Fibroblast of skin of left quadriceps (primary cell): Measurements from ENCODE around the gene RHO.
"Not testable (repeated sequence)": the region's sequence is repeated elsewhere in the genome, so short reads cannot be mapped to it uniquely, and the experiment has no call there.

Source experiments
- DNase-seq, 2 experiments: peaks; one replicate each; pipeline ENCODE4 v3.0.0-alpha.2; 2013; ENCODE audit warnings: low read depth in 2 of 2

The RHO gene

DNA sequence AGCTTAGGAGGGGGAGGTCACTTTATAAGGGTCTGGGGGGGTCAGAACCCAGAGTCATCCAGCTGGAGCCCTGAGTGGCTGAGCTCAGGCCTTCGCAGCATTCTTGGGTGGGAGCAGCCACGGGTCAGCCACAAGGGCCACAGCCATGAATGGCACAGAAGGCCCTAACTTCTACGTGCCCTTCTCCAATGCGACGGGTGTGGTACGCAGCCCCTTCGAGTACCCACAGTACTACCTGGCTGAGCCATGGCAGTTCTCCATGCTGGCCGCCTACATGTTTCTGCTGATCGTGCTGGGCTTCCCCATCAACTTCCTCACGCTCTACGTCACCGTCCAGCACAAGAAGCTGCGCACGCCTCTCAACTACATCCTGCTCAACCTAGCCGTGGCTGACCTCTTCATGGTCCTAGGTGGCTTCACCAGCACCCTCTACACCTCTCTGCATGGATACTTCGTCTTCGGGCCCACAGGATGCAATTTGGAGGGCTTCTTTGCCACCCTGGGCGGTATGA lies at the start of gene RHO:
RHO (plus strand) TSS at position 51 of the 512 bp plus-strand sequence; CDS start at position 146, 95 bp downstream.
- no peak for DNase-seq

DNA sequence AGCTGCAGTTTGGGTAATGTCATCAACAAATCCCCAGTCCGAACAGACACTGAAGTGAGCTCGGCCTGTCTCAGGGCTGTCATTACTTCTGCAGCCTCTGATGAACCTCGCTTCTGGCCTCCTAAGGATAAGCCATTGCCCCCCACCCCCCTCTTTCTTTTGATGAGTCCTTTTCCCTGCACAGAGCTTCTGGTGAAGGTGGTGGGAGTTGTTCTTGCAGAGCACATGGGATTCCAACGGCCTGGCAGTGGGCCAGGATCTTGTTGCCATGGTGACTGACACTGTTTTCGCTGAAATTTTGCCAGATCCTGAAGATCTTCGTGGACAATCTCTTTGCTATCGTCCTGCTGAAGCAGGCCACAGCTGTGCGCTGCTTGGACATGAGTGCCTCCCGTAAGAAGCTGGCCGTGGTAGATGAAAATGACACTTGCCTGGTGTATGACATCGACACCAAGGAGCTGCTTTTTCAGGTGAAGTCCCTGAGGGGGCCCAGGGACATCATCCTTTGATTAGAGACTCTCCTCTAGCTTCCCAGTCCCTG lies 47.1 kb upstream of the RHO start:
- DNase-seq, result not testable (repeated sequence)

DNA sequence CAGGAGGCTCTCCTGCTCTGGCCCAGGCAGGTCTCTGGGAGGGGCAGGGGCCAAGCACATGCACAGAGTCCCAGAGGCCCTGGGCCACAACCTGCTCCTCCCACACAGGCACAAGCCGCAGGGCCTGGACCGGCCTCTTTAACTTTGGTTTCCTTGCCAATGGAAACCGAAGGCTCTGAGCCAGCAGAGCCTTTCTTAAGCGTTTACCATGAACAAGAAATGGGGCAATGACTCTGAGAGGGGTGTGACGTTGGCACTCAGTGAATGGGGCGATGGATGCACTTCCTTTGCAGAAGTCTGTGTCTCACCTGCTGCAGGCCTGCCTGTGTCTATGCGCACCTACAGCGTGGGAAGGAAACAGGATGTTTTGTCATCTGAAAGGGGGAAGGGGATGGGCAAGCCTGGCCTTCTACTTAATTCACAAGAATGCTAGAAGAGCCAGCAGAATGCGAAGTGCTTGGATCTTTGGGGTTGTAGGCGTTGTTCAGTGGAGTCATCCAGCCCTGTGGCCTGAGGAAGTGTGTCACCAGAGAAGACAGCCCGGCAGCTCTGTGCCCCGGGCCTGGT lies 46.6 kb upstream of the RHO start:
- no peak for DNase-seq

DNA sequence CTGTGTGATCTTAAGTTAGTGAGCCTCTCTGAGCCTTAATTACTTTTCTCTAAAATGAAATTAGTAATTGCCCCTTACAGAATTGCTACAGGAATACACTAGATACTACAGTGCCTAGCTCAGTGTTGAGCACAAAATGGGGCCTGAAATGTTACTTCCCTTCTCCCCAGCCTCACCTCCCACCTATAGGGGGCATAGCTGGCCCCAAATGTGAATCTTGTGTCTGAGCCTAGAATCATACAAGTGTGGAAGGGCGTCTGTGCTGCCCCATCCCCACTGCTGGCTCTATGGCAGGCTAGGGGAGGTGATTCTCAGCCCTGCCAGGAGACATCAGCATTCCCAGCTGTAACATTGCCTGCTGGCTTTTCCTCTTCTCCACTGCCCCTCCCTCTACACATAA lies 45.7 kb upstream of the RHO start:
- no peak for DNase-seq

DNA sequence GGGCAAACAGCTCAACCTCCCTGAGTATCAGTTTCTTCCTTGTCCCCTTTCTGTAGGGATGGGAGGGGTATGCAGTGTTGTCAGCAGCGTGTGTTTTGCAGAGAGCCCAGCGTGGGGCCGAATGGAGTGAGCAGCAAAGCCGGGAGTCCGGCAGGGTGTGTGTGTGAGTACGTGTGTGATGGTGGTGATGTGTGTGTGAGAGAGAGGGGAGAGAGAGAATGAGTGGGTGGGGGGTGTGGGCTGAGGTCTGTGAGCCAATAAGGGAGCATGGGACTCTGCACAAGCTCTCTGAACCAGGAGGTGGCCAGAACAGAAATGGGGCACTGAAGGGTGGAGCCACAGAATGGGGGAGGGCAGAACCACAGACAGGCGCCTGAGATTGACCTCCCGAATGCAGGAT lies 44.6 kb upstream of the RHO start:
- DNase-seq, result no peak

DNA sequence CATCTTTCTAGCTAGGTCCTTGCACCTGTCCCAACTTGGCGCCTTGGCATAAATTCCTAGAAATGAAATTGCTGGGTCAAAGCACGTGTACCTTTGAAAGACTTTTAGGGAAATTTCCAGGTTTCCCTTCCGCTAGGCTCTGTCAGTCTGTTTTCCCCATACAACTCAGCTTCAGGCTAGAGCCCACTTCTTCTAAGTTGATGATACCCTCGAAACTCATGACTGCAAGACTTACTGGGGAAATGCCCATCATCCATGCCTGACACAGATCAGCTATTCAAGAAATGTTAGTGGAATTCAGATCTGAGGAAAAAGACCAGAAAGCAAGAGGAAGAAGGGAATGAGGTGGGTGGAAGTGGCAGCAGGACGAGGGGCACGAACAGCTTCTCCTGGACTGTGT lies 43.3 kb upstream of the RHO start:
- DNase-seq, result not testable (repeated sequence)

DNA sequence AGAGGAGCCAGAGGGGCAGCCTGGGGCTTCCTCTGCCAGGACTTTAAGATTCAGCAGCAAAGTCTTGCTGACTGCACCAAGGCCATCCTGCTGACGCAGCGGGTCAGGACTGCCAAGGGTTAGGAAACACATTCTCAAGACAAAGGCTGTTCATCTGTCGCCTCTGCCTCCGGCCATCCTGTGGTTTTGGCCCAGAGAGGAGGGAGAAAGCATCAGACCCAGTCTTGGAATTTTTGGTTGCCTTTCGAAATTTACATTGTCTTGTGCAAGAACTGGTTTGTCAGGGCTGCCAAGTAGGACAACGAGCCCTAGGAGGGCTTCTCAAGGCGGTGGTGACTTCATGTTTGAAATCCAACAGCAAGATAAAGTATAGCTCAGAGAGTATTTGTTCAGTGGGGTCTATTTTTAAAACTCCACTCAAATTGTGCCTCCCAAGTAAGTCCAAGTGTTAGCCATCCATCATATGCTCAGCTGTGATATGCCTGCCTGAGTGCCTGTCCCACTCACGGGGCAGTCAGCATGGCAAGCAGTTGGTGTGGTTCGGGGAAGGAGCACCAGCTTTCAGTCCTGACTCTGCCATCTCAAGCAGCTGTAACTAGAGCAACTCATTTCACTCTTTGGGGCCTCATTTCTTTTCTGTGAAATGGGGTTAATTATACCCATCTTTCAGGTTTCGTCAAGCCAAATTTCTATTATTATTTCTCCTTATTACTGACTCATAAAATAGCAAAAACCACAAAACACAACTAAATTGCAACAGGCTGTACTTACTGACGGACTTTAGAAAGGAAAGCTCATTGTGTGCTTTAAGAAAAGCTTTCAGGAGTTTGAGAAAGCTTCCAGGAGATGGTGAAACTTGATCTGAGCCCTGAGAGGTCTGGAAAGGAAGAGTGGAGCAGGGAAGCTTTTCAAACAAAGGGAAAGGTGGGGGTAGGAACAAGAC lies 42.4 kb upstream of the RHO start:
- peak; percentile 63 to 70 for DNase-seq

DNA sequence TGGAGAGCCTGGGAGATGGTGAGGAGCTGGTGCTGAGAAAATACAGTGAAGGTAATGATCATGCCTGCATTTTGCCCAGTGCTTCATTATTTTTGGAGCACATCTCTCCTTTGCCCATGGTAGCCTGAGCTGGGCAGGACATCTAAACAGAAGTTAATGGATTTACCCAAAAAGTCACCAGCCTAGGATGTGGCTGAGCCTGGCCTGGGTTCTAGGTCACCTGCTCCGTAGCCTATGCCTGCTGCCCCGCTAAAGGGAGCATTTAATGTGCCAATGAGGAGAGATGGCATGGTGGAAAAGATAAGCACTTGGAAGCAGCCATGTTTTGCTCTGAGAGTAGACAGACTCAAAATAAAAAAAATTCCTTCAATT lies 41.8 kb upstream of the RHO start:
- no peak for DNase-seq

DNA sequence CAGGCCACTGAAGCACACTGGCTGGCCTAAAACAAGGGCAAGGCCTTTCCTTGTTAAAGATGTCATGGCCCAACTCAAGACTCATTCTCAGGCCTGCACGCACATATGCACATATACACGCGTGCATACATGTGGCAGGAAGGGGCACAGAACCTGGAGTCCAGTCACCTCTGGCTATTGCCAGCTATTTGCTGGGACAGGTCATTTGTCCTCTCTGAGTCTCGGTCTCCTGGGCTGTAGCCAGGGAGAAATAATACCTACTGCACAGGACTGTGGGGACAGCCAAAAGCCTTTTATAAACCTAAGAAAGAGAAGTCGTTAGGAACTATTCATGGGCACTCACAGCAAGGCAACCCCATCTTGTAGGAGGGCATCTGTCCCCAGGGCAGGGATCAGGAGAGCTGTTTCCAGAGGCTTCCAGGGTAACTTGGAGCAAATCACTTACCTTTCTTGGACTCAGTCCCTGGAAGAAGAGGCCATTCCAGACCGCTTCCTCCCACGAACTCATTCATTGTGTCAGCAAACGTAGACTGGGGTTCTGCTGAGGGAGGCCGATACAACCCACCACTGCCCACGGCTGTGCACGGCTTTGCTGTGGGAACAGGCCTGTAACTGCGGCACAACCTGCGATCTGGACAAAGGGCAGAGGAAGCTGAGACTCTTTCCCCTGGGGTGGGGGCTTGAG lies 41.1 kb upstream of the RHO start:
- no peak for DNase-seq

DNA sequence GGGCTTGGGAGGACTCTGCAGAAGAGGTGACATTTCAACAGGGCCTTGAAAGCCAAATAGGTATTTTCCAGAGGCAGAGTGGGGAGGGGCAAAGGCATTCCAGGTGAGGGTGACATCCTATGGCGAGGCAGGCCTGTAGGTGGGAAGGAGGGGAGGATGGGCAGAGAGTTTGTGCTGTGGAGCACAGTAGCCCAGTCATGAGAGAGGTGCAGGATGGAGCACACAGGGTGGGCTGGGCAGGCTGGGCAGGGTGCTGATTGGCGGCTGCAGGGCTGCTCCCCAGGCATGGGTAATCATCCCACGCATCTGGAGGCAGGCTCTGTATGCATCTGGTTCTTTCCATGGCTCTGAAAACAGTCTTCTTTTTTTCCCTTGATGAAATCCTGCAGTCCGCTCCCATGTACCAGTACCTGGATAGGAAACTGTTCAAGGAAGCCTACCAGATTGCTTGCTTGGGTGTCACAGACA lies 40.5 kb upstream of the RHO start:
- not testable (repeated sequence) for DNase-seq

DNA sequence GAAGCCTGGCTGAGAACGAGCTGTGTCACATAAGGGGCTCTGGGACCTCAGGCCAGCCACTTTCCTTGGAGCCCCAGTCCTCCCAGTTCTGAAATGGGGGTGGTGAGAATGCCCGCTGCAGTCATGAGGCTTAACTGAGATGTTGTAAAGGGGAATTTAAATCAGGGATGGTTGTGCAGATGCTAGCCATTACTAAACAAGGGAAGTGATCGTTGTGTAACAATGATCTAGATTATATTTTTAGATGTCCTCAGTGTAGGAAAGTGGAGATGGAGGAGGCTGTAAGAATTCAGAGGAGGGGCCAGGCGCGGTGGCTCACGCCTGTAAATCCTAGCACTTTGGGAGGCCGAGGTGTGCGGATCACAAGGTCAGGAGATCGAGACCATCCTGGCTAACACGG lies 39.2 kb upstream of the RHO start:
- DNase-seq, result not testable (repeated sequence)

DNA sequence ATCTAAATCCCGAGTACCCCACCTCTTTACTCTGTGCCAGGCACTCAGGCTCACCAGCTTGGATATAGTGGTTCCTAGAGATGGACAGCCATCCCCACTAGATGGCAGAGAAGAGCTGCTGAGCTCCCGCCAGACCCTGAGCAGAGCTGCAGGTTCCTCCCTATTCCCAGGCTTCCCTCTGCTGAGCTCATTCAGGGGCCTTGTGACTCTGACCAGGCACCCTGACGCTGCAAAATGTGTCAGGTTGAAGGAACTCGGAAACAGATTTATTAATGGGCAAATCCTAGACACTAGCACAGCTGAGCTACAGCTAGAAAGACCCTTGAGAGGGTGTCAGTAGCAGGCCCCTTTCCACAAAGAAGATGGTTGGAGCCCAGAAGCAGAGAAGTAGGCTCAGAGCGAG lies 38.2 kb upstream of the RHO start:
- peak; percentile 55 to 62 for DNase-seq

DNA sequence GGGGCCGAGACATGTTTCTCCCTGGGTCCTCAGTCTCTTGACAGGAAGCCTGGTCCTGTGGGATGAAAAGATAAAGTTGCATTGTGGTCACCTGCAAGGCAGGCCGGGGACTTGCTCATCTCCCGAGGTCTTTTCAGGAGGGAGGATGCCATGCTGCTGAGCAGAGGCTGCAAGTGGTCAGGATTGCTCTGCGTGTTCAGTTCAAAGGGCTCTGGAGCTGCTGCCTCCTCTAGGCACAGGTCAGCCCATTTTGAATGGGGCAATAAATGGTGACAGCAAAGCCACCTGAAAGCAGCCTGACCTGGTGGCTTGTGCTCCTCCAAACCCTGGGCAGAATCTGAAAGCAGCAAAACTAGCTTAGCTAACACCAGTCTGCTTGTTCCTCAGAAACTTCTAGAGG lies 37.4 kb upstream of the RHO start:
- DNase-seq, result not testable (repeated sequence)

DNA sequence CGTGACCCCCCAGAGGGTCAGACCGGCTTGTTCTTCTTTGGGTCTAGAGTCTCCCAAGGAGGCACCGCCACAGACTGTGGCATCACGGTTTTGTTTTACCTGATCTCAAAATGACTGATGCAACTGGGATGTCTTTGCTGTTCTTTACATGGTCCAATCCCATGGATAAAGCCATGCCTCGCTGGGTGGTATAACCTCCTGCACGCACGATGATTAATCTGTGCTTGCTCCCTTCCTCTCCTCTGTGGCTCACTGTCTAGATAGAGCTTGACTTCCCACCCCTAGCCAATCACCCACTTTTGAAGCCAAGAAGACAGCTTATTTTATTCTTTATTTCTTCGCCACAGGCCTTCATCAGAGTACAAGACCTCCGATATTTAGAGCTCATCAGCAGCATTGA lies 36.6 kb upstream of the RHO start:
- no peak for DNase-seq

DNA sequence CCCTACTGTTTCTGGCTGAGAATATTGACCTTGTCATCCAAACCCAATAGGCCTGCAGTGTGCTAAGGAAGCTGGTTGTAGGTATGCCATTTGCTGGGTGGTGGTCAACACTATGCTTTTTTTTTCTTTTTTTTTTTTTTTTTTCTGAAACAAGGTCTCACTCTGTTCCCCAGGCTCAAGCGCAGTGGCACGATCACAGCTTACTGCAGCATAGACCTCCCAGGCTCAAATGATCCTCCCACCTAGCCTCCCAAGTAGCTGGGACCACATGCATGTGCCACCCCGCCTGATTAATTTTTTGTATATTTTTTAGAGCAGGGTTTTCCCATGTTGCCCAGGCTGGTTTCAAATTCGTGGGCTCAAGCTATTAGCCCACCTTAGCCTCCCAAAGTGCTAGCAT lies 35.7 kb upstream of the RHO start:
- no peak for DNase-seq

DNA sequence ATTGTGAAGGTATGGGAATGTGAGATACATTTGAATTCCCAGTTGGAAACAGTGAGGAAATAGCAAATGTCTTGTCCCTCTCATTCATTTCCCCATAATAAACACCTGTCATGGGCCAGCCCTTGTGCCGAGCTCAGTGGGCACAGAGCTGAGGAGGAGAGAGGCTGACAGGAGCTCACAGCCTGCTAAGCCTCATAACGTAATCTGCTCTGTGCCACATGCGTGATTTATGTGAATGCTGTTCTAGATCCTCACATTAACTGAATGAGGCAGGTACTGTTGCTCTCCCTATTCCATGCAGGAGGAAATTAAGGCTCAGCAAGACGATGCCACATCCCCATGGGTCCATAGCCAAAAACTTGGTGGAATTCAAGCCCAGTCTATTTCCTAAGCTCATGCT lies 35.2 kb upstream of the RHO start:
- DNase-seq, result no peak

DNA sequence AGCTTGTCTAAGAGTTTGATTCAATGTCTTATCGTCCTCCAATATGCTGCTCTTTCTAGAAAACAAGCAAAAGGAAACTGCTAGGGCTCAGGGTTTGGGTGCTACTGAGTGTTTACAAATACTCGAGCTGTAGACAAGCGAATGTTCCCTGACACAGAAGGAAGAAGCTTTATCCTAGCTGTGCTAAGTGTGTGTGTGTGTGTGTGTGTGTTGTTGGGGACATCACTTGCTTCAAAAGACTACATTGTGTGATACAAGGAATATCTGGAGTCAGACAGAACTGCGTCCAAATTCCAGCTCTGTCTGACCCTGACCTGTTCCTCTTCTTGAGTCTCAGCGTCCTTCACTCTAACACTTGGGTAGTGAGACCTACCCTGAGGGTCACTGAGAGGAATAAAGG lies 33.9 kb upstream of the RHO start:
- not testable (repeated sequence) for DNase-seq

DNA sequence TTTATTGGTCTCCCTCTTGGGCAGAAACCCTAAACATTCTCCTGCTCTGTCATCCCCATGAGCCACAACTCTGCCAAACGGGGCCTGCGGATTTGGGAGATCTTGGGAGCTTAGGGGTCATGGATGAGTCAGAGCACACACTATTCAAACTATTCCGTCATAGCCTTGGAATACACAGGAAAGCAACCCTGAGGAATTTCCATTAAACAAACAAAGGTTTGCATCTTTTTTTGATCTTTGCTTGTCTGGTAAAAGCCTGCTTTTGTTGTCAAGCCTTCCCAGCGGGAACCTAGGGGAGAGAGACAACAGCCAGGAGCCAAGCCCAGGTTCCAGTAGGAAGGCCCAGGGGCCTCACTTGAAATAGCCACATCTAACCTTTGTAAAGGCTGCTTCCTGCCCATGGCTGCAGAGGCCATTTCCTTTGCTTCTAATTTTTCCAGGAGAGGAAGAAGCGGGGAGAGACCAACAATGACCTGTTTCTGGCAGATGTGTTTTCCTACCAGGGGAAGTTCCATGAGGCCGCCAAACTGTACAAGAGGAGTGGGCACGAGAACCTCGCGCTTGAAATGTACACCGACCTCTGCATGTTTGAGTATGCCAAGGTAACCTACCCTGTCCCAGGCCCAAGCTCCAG lies 33.3 kb upstream of the RHO start:
- DNase-seq, result peak; percentile 36 to 39

DNA sequence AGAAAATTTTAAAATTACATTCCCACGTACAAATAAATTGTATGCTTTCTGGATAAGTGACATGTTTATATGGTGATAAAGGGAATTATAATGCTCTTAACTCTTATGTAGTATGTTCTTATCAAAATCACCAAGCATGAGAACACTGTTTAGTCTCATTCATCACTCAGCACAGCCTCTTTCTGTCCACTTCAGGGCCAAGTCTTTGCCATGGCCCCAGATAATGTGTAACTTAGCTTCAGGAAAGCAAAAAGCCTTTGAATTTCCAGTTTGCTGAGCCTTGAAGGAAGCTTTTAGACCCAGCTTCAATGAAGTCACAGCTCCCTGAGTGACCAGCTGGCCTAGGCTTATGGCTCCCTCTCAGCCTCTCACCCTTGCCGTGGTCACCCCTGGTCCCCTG lies 30.6 kb upstream of the RHO start:
- DNase-seq, result not testable (repeated sequence)

DNA sequence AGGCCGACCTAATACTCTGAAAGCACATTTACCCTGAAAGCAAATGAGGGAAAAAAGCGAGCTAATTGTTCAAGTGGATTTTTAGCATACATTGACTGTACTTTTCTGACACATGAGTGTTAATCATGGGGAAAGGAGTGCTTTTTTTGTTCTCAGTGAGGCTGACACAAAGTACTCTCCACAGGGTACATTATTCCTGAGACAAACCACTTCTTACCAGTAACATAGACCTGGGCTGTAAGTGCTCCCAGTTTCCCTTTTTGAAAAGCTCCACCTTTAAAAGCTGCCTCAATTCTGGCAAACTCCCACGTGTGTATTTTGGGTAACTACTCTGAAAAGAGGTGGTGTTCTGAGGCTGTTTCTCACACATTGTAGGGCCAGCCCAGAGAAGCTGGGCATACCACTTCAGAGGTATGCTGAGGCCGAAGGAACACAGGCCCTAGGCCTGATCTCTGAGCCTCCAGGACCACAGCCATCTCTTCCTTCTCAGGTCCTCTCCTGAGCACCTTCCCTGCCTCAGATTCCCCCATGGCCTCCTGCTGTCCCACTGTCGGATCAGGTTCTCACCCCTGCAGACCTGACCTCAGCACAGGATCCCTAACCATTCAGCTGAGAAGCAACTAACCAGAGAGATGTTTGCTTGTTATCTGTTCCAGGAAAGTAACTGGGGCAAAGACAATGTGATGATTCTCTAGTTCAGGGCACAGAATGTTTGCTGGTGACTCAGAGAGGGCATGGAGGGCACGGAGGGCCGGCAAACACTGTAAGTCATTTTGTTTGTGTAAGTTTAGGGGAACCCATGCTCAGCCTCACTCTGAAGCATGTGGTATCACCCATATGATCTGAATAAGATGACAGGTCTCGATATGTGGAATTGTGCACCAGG lies 29.6 kb upstream of the RHO start:
- DNase-seq, result not testable (repeated sequence)
